NOMO-1 (cell line): ENCODE data around the gene MME.
"Not testable (repeated sequence)": the region's sequence is repeated elsewhere in the genome, so short reads cannot be mapped to it uniquely, and the experiment has no call there.

ENCODE experiments used
- DNase-seq, 2 experiments: peaks; one replicate each; lab custom pipeline; 2025; ENCODE audit not compliant: unreplicated experiment in 2 of 2; lab: John Stamatoyannopoulos, UW

Gene MME

GRCh38 chr3:155189478-155189877, 109.4 kb downstream of the MME start:
- DNase-seq, result no peak

- peak in 1 of 2 experiments; percentile 37 for DNase-seq
Observed at GRCh38 chr3:155190691-155191090, 110.6 kb downstream of the MME start.

- no peak for DNase-seq
Observed at GRCh38 chr3:155192957-155193746, 113.0 kb downstream of the MME start.

- DNase-seq, result no peak
Observed at GRCh38 chr3:155193868-155194267, 113.7 kb downstream of the MME start.

- DNase-seq, result peak in 1 of 2 experiments; percentile 8
Observed at GRCh38 chr3:155194973-155195957, 115.1 kb downstream of the MME start.

- no peak for DNase-seq
Observed at GRCh38 chr3:155196131-155197021, 116.3 kb downstream of the MME start.

- DNase-seq, result no peak
Observed at GRCh38 chr3:155197786-155198185, 117.7 kb downstream of the MME start.

- peak; percentile 34 to 36 for DNase-seq
Observed at GRCh38 chr3:155202626-155203025, 122.5 kb downstream of the MME start.

- DNase-seq, result no peak
Observed at GRCh38 chr3:155204851-155205250, 124.7 kb downstream of the MME start.

GRCh38 chr3:155208183-155208800, 128.2 kb downstream of the MME start:
- DNase-seq, result no peak

GRCh38 chr3:155210736-155211135, 130.6 kb downstream of the MME start:
- no peak for DNase-seq

GRCh38 chr3:155211266-155211665, 131.1 kb downstream of the MME start:
- no peak for DNase-seq

GRCh38 chr3:155211940-155212339, 131.8 kb downstream of the MME start:
- no peak for DNase-seq

- DNase-seq, result not testable (repeated sequence)
Observed at GRCh38 chr3:155216007-155216406, 135.9 kb downstream of the MME start.

- DNase-seq, result no peak
Observed at GRCh38 chr3:155217591-155217990, 137.5 kb downstream of the MME start.

GRCh38 chr3:155218462-155218861, 138.3 kb downstream of the MME start:
- no peak for DNase-seq

GRCh38 chr3:155219106-155219505, 139.0 kb downstream of the MME start:
- DNase-seq, result no peak

- no peak for DNase-seq
Observed at GRCh38 chr3:155225417-155225816, 145.3 kb downstream of the MME start.

- no peak for DNase-seq
Observed at GRCh38 chr3:155227141-155227540, 147.0 kb downstream of the MME start.

GRCh38 chr3:155228676-155229075, 148.6 kb downstream of the MME start:
- no peak for DNase-seq
